ENCODE measurements around the gene LIFR.

LIFR gene

GRCh38 chr5:38473008-38473407, 83.4 kb downstream of the LIFR start:
- no peaks in the 10 kb centered on the region for H3K9me3 ChIP-seq (ENCODE audit: insufficient read depth, low read depth, low read length)
- H3K36me3 ChIP-seq (ENCODE audit: insufficient read depth, low read length), result no peaks in the 10 kb centered on the region

GRCh38 chr5:38472541-38472940, 83.9 kb downstream of the LIFR start:
- H3K4me1 ChIP-seq (ENCODE audit: insufficient read depth, low read length), result peaks cover 11% of the 10 kb centered on the region
- H3K27ac ChIP-seq (ENCODE audit: low read depth, low read length), result no peak overlapping the region
- H3K9ac ChIP-seq (ENCODE audit: low read depth, low read length), result no peak overlapping the region
- no peaks in the 10 kb centered on the region for H3K36me3 ChIP-seq (ENCODE audit: insufficient read depth, low read length)
- H3K4me3 ChIP-seq (ENCODE audit: low read length), result no peak overlapping the region
- no peaks in the 10 kb centered on the region for H3K9me3 ChIP-seq (ENCODE audit: insufficient read depth, low read depth, low read length)
- WGBS, result 97% methylated on average over 7 of the region's 7 CpGs
- no peaks in the 10 kb centered on the region for H3K27me3 ChIP-seq (ENCODE audit: insufficient read depth, low read length)

More at GRCh38 chr5:38473008-38473407, 83.4 kb downstream of the LIFR start:
- WGBS, result 72% methylated on average over 8 of the region's 8 CpGs
- Histone ChIP-seq H3K27me3 (ENCODE audit: insufficient read depth, low read length) (no peaks in the 10 kb centered on the region), H3K9ac (ENCODE audit: low read depth, low read length) (no peak overlapping the region), H3K4me1 (ENCODE audit: insufficient read depth, low read length) (peaks cover 6% of the 10 kb centered on the region), H3K4me3 (ENCODE audit: low read length) (no peak overlapping the region), H3K27ac (ENCODE audit: low read depth, low read length) (no peak overlapping the region)

- Histone ChIP-seq H3K27me3 (ENCODE audit: insufficient read depth, low read length) (no peaks in the 10 kb centered on the region), H3K9ac (ENCODE audit: low read depth, low read length) (no peak overlapping the region), H3K27ac (ENCODE audit: low read depth, low read length) (no peak overlapping the region), H3K9me3 (ENCODE audit: insufficient read depth, low read depth, low read length) (no peaks in the 10 kb centered on the region), H3K36me3 (ENCODE audit: insufficient read depth, low read length) (no peaks in the 10 kb centered on the region), H3K4me1 (ENCODE audit: insufficient read depth, low read length) (peaks cover 13% of the 10 kb centered on the region), H3K4me3 (ENCODE audit: low read length) (no peak overlapping the region)
- 88% methylated on average over 4 of the region's 4 CpGs for WGBS
These were observed 84.7 kb downstream of the LIFR start for GRCh38 chr5:38471709-38472108.

- Histone ChIP-seq H3K4me1 (ENCODE audit: insufficient read depth, low read length) (peaks cover 13% of the 10 kb centered on the region), H3K36me3 (ENCODE audit: insufficient read depth, low read length) (no peaks in the 10 kb centered on the region), H3K9me3 (ENCODE audit: insufficient read depth, low read depth, low read length) (no peaks in the 10 kb centered on the region), H3K27ac (ENCODE audit: low read depth, low read length) (no peak overlapping the region), H3K4me3 (ENCODE audit: low read length) (no peak overlapping the region), H3K27me3 (ENCODE audit: insufficient read depth, low read length) (no peaks in the 10 kb centered on the region), H3K9ac (ENCODE audit: low read depth, low read length) (no peak overlapping the region)
- 94% methylated on average over 11 of the region's 11 CpGs for WGBS
These were observed 86.7 kb downstream of the LIFR start for GRCh38 chr5:38469707-38470267.

GRCh38 chr5:38468978-38469706, 87.3 kb downstream of the LIFR start:
- Histone ChIP-seq H3K27me3 (ENCODE audit: insufficient read depth, low read length) (no peaks in the 10 kb centered on the region), H3K4me1 (ENCODE audit: insufficient read depth, low read length) (peaks cover 13% of the 10 kb centered on the region), H3K27ac (ENCODE audit: low read depth, low read length) (no peak overlapping the region), H3K9me3 (ENCODE audit: insufficient read depth, low read depth, low read length) (no peaks in the 10 kb centered on the region), H3K9ac (ENCODE audit: low read depth, low read length) (no peak overlapping the region), H3K36me3 (ENCODE audit: insufficient read depth, low read length) (no peaks in the 10 kb centered on the region), H3K4me3 (ENCODE audit: low read length) (no peak overlapping the region)
- 89% methylated on average over 17 of the region's 18 CpGs for WGBS

GRCh38 chr5:38468202-38468673, 88.2 kb downstream of the LIFR start:
- Histone ChIP-seq H3K27me3 (ENCODE audit: insufficient read depth, low read length) (no peaks in the 10 kb centered on the region), H3K36me3 (ENCODE audit: insufficient read depth, low read length) (no peaks in the 10 kb centered on the region), H3K27ac (ENCODE audit: low read depth, low read length) (no peak overlapping the region), H3K9me3 (ENCODE audit: insufficient read depth, low read depth, low read length) (no peaks in the 10 kb centered on the region), H3K4me1 (ENCODE audit: insufficient read depth, low read length) (peaks cover 13% of the 10 kb centered on the region), H3K9ac (ENCODE audit: low read depth, low read length) (no peak overlapping the region), H3K4me3 (ENCODE audit: low read length) (no peak overlapping the region)
- 95% methylated on average over 12 of the region's 12 CpGs for WGBS

GRCh38 chr5:38467353-38468040, 88.9 kb downstream of the LIFR start:
- no peaks in the 10 kb centered on the region for H3K36me3 ChIP-seq (ENCODE audit: insufficient read depth, low read length)
- 72% methylated on average over 22 of the region's 22 CpGs for WGBS
- no peak overlapping the region for H3K27ac ChIP-seq (ENCODE audit: low read depth, low read length)
- peaks cover 13% of the 10 kb centered on the region for H3K4me1 ChIP-seq (ENCODE audit: insufficient read depth, low read length)
- no peaks in the 10 kb centered on the region for H3K9me3 ChIP-seq (ENCODE audit: insufficient read depth, low read depth, low read length)
- H3K27me3 ChIP-seq (ENCODE audit: insufficient read depth, low read length), result no peaks in the 10 kb centered on the region
- H3K9ac ChIP-seq (ENCODE audit: low read depth, low read length), result no peak overlapping the region
- H3K4me3 ChIP-seq (ENCODE audit: low read length), result no peak overlapping the region

GRCh38 chr5:38466424-38467189, 89.8 kb downstream of the LIFR start:
- no peak overlapping the region for H3K27ac ChIP-seq (ENCODE audit: low read depth, low read length)
- no peaks in the 10 kb centered on the region for H3K36me3 ChIP-seq (ENCODE audit: insufficient read depth, low read length)
- H3K4me1 ChIP-seq (ENCODE audit: insufficient read depth, low read length), result peaks cover 13% of the 10 kb centered on the region
- H3K27me3 ChIP-seq (ENCODE audit: insufficient read depth, low read length), result no peaks in the 10 kb centered on the region
- H3K4me3 ChIP-seq (ENCODE audit: low read length), result no peak overlapping the region
- H3K9me3 ChIP-seq (ENCODE audit: insufficient read depth, low read depth, low read length), result no peaks in the 10 kb centered on the region
- 93% methylated on average over 24 of the region's 24 CpGs for WGBS
- H3K9ac ChIP-seq (ENCODE audit: low read depth, low read length), result no peak overlapping the region

- Histone ChIP-seq H3K27me3 (ENCODE audit: insufficient read depth, low read length) (no peaks in the 10 kb centered on the region), H3K4me1 (ENCODE audit: insufficient read depth, low read length) (peaks cover 13% of the 10 kb centered on the region), H3K36me3 (ENCODE audit: insufficient read depth, low read length) (no peaks in the 10 kb centered on the region), H3K27ac (ENCODE audit: low read depth, low read length) (no peak overlapping the region), H3K4me3 (ENCODE audit: low read length) (no peak overlapping the region), H3K9me3 (ENCODE audit: insufficient read depth, low read depth, low read length) (no peaks in the 10 kb centered on the region), H3K9ac (ENCODE audit: low read depth, low read length) (no peak overlapping the region)
- WGBS, result 92% methylated on average over 9 of the region's 9 CpGs
These were observed 90.6 kb downstream of the LIFR start for GRCh38 chr5:38465702-38466423.

- H3K36me3 ChIP-seq (ENCODE audit: insufficient read depth, low read length), result no peaks in the 10 kb centered on the region
- H3K27ac ChIP-seq (ENCODE audit: low read depth, low read length), result no peak overlapping the region
- no peak overlapping the region for H3K9ac ChIP-seq (ENCODE audit: low read depth, low read length)
- no peaks in the 10 kb centered on the region for H3K27me3 ChIP-seq (ENCODE audit: insufficient read depth, low read length)
- peaks cover 13% of the 10 kb centered on the region for H3K4me1 ChIP-seq (ENCODE audit: insufficient read depth, low read length)
- H3K9me3 ChIP-seq (ENCODE audit: insufficient read depth, low read depth, low read length), result no peaks in the 10 kb centered on the region
- WGBS, result 93% methylated on average over 2 of the region's 2 CpGs
- H3K4me3 ChIP-seq (ENCODE audit: low read length), result no peak overlapping the region
These were observed 91.4 kb downstream of the LIFR start for GRCh38 chr5:38465061-38465460.
